SK-N-SH (cell line): ENCODE data around the gene PLCL2. TPM values are rescaled to one million over a fixed set of nuclear protein-coding genes. Genes with fewer than 3 reads are reported as not detected.

Source experiments
- CTCF ChIA-PET: fragments of 300-600, 350-600 bp; formaldehyde crosslinking; extraction: SDS; loops from one replicate; lab custom pipeline; 2021; lab: Yijun Ruan, JAX
- POLR2A ChIA-PET: fragments of 350-600 bp; sonication (Branson Sonifier 250); formaldehyde crosslinking; extraction: SDS; loops from one replicate; lab custom pipeline; 2020; ENCODE audit warnings: antibody characterized with exemption, inconsistent platforms; lab: Yijun Ruan, JAX
- DNase-seq: peaks from one replicate; pipeline ENCODE4 v3.0.0; 2012
- H2AFZ ChIP-seq: fragments of 200-600 bp; sonication (generic); 2 replicates; pipeline ENCODE4 v1.8.1; 2016; ENCODE audit warnings: antibody characterized with exemption, mild to moderate bottlenecking, low read depth
- H3F3A ChIP-seq: fragments of 200-600 bp; sonication (generic); replicated peaks from 2 replicates; pipeline ENCODE3; 2016; ENCODE audit warnings: antibody characterized with exemption, mild to moderate bottlenecking; ENCODE audit not compliant: insufficient read depth
- H3K27ac ChIP-seq, 2 experiments: fragments of 200-500 bp in 1 of 2; fragments of 200-600 bp in 1 of 2; sonication (Bioruptor generic) in 1 of 2; sonication (generic), shearing (Covaris generic) in 1 of 2; 2 replicates each; pipeline versions ENCODE4 v1.5.1 to v1.6.1; 2014 to 2016; ENCODE audit warnings: low read depth in 2 of 2, inconsistent platforms in 1 of 2, low read length in 1 of 2, mild to moderate bottlenecking in 1 of 2, mixed read lengths in 1 of 2
- H3K27me3 ChIP-seq: fragments of 200-600 bp; sonication (generic), shearing (Covaris generic); 2 replicates; pipeline ENCODE4 v1.6.1; 2016; ENCODE audit warnings: mixed run types; ENCODE audit not compliant: insufficient read depth
- H3K36me3 ChIP-seq, 2 experiments: fragments of 200-500 bp in 1 of 2; fragments of 200-600 bp in 1 of 2; sonication (Bioruptor generic) in 1 of 2; sonication (generic) in 1 of 2; replicated peaks in 1 of 2; 2 replicates each; pipeline versions ENCODE3 to v1.5.1; 2014 to 2016; ENCODE audit warnings: low read length in 1 of 2, mild to moderate bottlenecking in 1 of 2; ENCODE audit not compliant: insufficient read depth in 2 of 2, control insufficient read depth in 1 of 2
- H3K4me1 ChIP-seq, 2 experiments: fragments of 200-500 bp in 1 of 2; fragments of 200-600 bp in 1 of 2; sonication (Bioruptor generic) in 1 of 2; sonication (generic), shearing (Covaris generic) in 1 of 2; 2 replicates each; pipeline versions ENCODE4 v1.5.1 to v1.6.1; 2014 to 2016; ENCODE audit warnings: low read depth in 1 of 2, low read length in 1 of 2, mixed run types in 1 of 2; ENCODE audit not compliant: insufficient read depth in 2 of 2, control insufficient read depth in 1 of 2
- H3K4me2 ChIP-seq: fragments of 200-600 bp; sonication (generic), shearing (Covaris generic); 2 replicates; pipeline ENCODE4 v1.6.1; 2017; ENCODE audit warnings: mixed run types
- H3K4me3 ChIP-seq, 2 experiments: fragments of 200-500 bp in 1 of 2; fragments of 200-600 bp in 1 of 2; sonication (Bioruptor generic) in 1 of 2; sonication (generic), shearing (Covaris generic) in 1 of 2; 2 replicates each; pipeline versions ENCODE4 v1.5.1 to v1.8.1; 2014 to 2016; ENCODE audit warnings: low read depth in 2 of 2, inconsistent platforms in 1 of 2, low read length in 1 of 2, mild to moderate bottlenecking in 1 of 2, mixed read lengths in 1 of 2, moderate library complexity in 1 of 2
- H3K79me2 ChIP-seq: fragments of 200-600 bp; sonication (generic); 2 replicates; pipeline ENCODE4 v1.8.1; 2017; ENCODE audit warnings: mild to moderate bottlenecking; ENCODE audit not compliant: insufficient read depth
- H3K9ac ChIP-seq: fragments of 200-600 bp; sonication (generic); 2 replicates; pipeline ENCODE4 v1.6.1; 2017; ENCODE audit warnings: mixed run types
- H3K9me2 ChIP-seq: fragments of 200-600 bp; sonication (generic); 2 replicates; pipeline ENCODE4 v1.6.1; 2017; ENCODE audit warnings: mixed run types
- H3K9me3 ChIP-seq: fragments of 200-600 bp; sonication (generic); 2 replicates; pipeline ENCODE4 v1.6.1; 2017; ENCODE audit warnings: mixed run types, mild to moderate bottlenecking, moderate library complexity
- H4K20me1 ChIP-seq: fragments of 200-600 bp; sonication (generic); 2 replicates; pipeline ENCODE4 v1.6.1; 2017; ENCODE audit warnings: mild to moderate bottlenecking, mixed run types; ENCODE audit not compliant: insufficient read depth
- CHD2 ChIP-seq: fragments of 150-350 bp; IDR thresholded peaks from 2 replicates; pipeline ENCODE4 v1.6.1; 2018; ENCODE audit warnings: low read length; ENCODE audit not compliant: partially characterized antibody
- EP300 ChIP-seq, 2 experiments: IDR thresholded peaks; 2 replicates each; pipeline versions ENCODE4 v1.4.0 to v1.6.1; 2012; ENCODE audit warnings: borderline replicate concordance in 1 of 2, low read depth in 1 of 2, low read length in 1 of 2
- EZH2phosphoT487 ChIP-seq: fragments of 200-600 bp; sonication (generic); IDR thresholded peaks from 2 replicates; pipeline ENCODE4 v1.6.1; 2017; ENCODE audit warnings: low read depth, mixed run types, mild to moderate bottlenecking, antibody characterized with exemption, moderate library complexity, borderline replicate concordance
- GATA2 ChIP-seq: sonication (generic); formaldehyde crosslinking; IDR thresholded peaks from 2 replicates; pipeline ENCODE4 v1.5.0; 2020; ENCODE audit warnings: mild to moderate bottlenecking, missing genetic modification reagents
- RCOR1 ChIP-seq: fragments of 150-350 bp; IDR thresholded peaks from 2 replicates; pipeline ENCODE4 v1.6.1; 2017; ENCODE audit warnings: antibody characterized with exemption, low read length
- SMC3 ChIP-seq: IDR thresholded peaks from 2 replicates; pipeline ENCODE4 v1.6.1; 2012; ENCODE audit warnings: low read depth, low read length, improper control_type of control experiment
- YY1 ChIP-seq: IDR thresholded peaks from 2 replicates; pipeline ENCODE4 v1.4.0; 2012; ENCODE audit warnings: low read depth, mild to moderate bottlenecking
- WGBS: methylation state at CpG from one replicate; pipeline ENCODE4 v1.1.6; 2017; ENCODE audit warnings: low lambda C conversion rate; 5-methylcytosine and 5-hydroxymethylcytosine counted together
- polyA plus RNA-seq, 3 experiments: library from polyadenylated mRNA; depleted of rRNA; stranded (reverse); fragments of >200 nt; gene quantifications; 2 replicates each; pipeline ENCODE4 v1.2.3, GENCODE V29; 2012
- TF ChIP-seq, protein P1 (sequence below): IDR thresholded peaks from 2 replicates; pipeline ENCODE4 v1.4.0; 2012; ENCODE audit warnings: low read depth, borderline replicate concordance
- TF ChIP-seq, protein P2 (sequence below): IDR thresholded peaks from 2 replicates; pipeline ENCODE4 v1.4.0; 2012; ENCODE audit warnings: low read depth
- TF ChIP-seq, protein P3 (sequence below): fragments of 150-350 bp; IDR thresholded peaks from 2 replicates; pipeline ENCODE4 v1.6.1; 2016; ENCODE audit warnings: mild to moderate bottlenecking, low read depth, low read length
- TF ChIP-seq, protein P4 (sequence below): IDR thresholded peaks from 2 replicates; pipeline ENCODE4 v1.6.1; 2012; ENCODE audit warnings: mild to moderate bottlenecking, low read depth, low read length, moderate library complexity
- TF ChIP-seq, protein P5 (sequence below): IDR thresholded peaks from 2 replicates; pipeline ENCODE4; 2012

Gene PLCL2
- polyA plus RNA-seq, 1 of the 3 experiments (the other 2 are of a cell fraction) = 0.85 TPM

DNA sequence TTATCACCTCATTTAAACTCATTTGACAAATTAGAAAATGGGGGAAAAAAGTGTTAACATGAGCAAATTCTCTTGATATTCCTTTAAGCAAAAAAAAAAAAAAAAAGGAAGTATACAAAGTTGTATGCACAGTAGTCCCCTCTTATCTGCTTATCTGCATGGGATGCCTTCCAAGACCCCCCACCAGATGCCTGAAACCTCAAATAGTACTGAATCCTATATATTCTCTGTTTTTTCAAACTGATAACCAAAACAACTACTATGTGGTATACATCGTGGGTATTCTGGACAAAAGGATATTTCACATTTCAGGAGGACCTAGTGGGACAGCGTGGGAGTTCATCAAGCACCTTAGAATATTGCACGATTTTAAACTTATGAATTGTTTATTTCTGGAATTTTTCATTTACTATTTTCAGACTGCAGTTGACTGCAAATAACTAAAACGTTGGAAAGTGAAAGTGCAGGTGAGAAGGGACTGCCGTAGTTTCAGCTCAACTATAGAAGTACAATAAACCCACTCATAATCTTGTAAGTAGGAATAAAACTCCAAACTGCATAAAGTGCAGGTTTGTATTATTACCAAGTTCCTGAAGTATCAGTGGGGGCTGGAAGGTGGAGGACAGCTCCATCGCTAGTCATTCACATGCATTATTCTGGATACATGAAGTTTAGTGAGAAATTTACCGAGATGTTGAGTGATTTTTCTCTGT is 43.6 kb upstream of the PLCL2 start:
- Histone ChIP-seq H3K79me2 (no peaks in the 10 kb centered on the region), H3F3A (no peaks in the 10 kb centered on the region)
- CTCF ChIA-PET = interaction anchor here (1.3 kb wide), 1 partner anchor 13 kb away, joined by 3 read pairs; no protein-coding TSS in a partner anchor
- TF ChIP-seq, protein P1, sequence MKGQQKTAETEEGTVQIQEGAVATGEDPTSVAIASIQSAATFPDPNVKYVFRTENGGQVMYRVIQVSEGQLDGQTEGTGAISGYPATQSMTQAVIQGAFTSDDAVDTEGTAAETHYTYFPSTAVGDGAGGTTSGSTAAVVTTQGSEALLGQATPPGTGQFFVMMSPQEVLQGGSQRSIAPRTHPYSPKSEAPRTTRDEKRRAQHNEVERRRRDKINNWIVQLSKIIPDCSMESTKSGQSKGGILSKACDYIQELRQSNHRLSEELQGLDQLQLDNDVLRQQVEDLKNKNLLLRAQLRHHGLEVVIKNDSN = no peak
- no peak for TF ChIP-seq SMC3
- no peak for TF ChIP-seq YY1
- no peak for TF ChIP-seq CHD2
- TF ChIP-seq, protein P2, sequence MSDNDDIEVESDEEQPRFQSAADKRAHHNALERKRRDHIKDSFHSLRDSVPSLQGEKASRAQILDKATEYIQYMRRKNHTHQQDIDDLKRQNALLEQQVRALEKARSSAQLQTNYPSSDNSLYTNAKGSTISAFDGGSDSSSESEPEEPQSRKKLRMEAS = no peak
- no peak for TF ChIP-seq GATA2
- no peak for TF ChIP-seq EZH2phosphoT487
- TF ChIP-seq, all 33 proteins: peak for 0
- POLR2A ChIA-PET = no interaction called here
- no peaks in the 10 kb centered on the region for H3K9me2 ChIP-seq
- no peak overlapping the region for H2AFZ ChIP-seq
- H3K9me3 ChIP-seq = no peaks in the 10 kb centered on the region
- H3K4me1 ChIP-seq = peaks cover 0 to 2% of the 10 kb centered on the region in 2 experiments; a peak in 2 of 4 replicates
- DNase-seq = no peak
- no peaks in the 10 kb centered on the region for H3K27me3 ChIP-seq
- H3K36me3 ChIP-seq = no peaks in the 10 kb centered on the region
- H3K9ac ChIP-seq = no peak overlapping the region
- 70% methylated on average over 7 of the region's 7 CpGs for WGBS
- no peaks in the 10 kb centered on the region for H4K20me1 ChIP-seq
- H3K27ac ChIP-seq = no peak overlapping the region
- no peak overlapping the region for H3K4me3 ChIP-seq
- H3K4me2 ChIP-seq = no peak overlapping the region

DNA sequence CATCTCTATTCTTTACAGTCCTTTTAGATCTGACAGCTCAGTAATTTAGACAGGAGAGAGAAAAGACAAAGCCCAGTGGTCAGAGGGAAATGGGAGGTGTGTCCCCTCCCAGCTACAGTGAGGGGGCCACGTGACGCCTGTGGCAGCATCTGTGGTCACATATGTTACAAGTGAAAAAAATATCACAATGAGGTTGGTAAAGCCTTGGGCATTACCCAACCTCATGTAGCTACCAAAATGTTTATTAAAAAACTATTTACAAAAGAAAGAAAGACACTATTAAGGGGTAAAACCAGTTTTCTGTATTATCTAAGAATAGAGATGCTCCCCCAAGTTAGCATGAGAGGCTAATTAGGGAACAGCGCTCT is 42.9 kb upstream of the PLCL2 start:
- H3K4me1 ChIP-seq = peaks cover 0 to 2% of the 10 kb centered on the region in 2 experiments; a peak in 2 of 4 replicates
- H3K27ac ChIP-seq = no peak overlapping the region
- H3K9me3 ChIP-seq = no peaks in the 10 kb centered on the region
- POLR2A ChIA-PET = no interaction called here
- H3K79me2 ChIP-seq = no peaks in the 10 kb centered on the region
- H3K27me3 ChIP-seq = no peaks in the 10 kb centered on the region
- H3F3A ChIP-seq = no peaks in the 10 kb centered on the region
- H3K9ac ChIP-seq = no peak overlapping the region
- CTCF ChIA-PET = interaction anchor here (0.6 to 1.3 kb wide), 2 partner anchors 14 to 186 kb away, joined by 3 read pairs; no protein-coding TSS in a partner anchor
- H3K4me3 ChIP-seq = no peak overlapping the region
- no peaks in the 10 kb centered on the region for H3K9me2 ChIP-seq
- no peak overlapping the region for H2AFZ ChIP-seq
- 89% methylated on average over 3 of the region's 3 CpGs for WGBS
- TF ChIP-seq RCOR1 (no peak), EP300 (IDR thresholded peaks at IDR 0.05; ENCODE audit: borderline replicate concordance in 1 of 2, low read depth in 1 of 2, low read length in 1 of 2) (no peak)
- TF ChIP-seq, protein P2 = no peak
- TF ChIP-seq, protein P3, sequence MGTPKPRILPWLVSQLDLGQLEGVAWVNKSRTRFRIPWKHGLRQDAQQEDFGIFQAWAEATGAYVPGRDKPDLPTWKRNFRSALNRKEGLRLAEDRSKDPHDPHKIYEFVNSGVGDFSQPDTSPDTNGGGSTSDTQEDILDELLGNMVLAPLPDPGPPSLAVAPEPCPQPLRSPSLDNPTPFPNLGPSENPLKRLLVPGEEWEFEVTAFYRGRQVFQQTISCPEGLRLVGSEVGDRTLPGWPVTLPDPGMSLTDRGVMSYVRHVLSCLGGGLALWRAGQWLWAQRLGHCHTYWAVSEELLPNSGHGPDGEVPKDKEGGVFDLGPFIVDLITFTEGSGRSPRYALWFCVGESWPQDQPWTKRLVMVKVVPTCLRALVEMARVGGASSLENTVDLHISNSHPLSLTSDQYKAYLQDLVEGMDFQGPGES = no peak
- TF ChIP-seq, protein P4, sequence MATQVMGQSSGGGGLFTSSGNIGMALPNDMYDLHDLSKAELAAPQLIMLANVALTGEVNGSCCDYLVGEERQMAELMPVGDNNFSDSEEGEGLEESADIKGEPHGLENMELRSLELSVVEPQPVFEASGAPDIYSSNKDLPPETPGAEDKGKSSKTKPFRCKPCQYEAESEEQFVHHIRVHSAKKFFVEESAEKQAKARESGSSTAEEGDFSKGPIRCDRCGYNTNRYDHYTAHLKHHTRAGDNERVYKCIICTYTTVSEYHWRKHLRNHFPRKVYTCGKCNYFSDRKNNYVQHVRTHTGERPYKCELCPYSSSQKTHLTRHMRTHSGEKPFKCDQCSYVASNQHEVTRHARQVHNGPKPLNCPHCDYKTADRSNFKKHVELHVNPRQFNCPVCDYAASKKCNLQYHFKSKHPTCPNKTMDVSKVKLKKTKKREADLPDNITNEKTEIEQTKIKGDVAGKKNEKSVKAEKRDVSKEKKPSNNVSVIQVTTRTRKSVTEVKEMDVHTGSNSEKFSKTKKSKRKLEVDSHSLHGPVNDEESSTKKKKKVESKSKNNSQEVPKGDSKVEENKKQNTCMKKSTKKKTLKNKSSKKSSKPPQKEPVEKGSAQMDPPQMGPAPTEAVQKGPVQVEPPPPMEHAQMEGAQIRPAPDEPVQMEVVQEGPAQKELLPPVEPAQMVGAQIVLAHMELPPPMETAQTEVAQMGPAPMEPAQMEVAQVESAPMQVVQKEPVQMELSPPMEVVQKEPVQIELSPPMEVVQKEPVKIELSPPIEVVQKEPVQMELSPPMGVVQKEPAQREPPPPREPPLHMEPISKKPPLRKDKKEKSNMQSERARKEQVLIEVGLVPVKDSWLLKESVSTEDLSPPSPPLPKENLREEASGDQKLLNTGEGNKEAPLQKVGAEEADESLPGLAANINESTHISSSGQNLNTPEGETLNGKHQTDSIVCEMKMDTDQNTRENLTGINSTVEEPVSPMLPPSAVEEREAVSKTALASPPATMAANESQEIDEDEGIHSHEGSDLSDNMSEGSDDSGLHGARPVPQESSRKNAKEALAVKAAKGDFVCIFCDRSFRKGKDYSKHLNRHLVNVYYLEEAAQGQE = no peak
- TF ChIP-seq, protein P5, sequence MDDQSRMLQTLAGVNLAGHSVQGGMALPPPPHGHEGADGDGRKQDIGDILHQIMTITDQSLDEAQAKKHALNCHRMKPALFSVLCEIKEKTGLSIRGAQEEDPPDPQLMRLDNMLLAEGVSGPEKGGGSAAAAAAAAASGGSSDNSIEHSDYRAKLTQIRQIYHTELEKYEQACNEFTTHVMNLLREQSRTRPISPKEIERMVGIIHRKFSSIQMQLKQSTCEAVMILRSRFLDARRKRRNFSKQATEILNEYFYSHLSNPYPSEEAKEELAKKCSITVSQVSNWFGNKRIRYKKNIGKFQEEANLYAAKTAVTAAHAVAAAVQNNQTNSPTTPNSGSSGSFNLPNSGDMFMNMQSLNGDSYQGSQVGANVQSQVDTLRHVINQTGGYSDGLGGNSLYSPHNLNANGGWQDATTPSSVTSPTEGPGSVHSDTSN = no peak
- H4K20me1 ChIP-seq = no peaks in the 10 kb centered on the region
- H3K36me3 ChIP-seq = no peaks in the 10 kb centered on the region
- DNase-seq = no peak
- no peak overlapping the region for H3K4me2 ChIP-seq
